Fibroblast of lung (primary cell): ENCODE data around the gene CCDC181. TPM values are rescaled to one million over a fixed set of nuclear protein-coding genes. Genes with fewer than 3 reads are reported as not detected.

ENCODE experiments used
- DNase-seq, 2 donors: peaks; one replicate each; pipeline versions ENCODE4 v3.0.0 to v3.0.0-alpha.2; 2010; ENCODE audit warnings: low read depth in 2 of 2
- H2AFZ ChIP-seq: 2 replicates; pipeline ENCODE4 v1.5.1; 2012; ENCODE audit warnings: low read length, control low read depth, inconsistent platforms
- H3K27ac ChIP-seq: 2 replicates; pipeline ENCODE4 v1.5.1; 2011; ENCODE audit warnings: low read length, control low read depth; ENCODE audit not compliant: insufficient read depth
- H3K27me3 ChIP-seq: 2 replicates; pipeline ENCODE4 v1.5.1; 2011; ENCODE audit warnings: mild to moderate bottlenecking, low read length; ENCODE audit not compliant: control insufficient read depth, insufficient read depth
- H3K36me3 ChIP-seq: 2 replicates; pipeline ENCODE4 v1.5.1; 2011; ENCODE audit warnings: low read length; ENCODE audit not compliant: control insufficient read depth, insufficient read depth
- H3K4me1 ChIP-seq: 2 replicates; pipeline ENCODE4 v1.5.1; 2011; ENCODE audit warnings: low read length; ENCODE audit not compliant: control insufficient read depth, insufficient read depth; ENCODE audit errors: extremely low read depth
- H3K4me2 ChIP-seq: 2 replicates; pipeline ENCODE4 v1.5.1; 2011; ENCODE audit warnings: low read length, control low read depth; ENCODE audit not compliant: insufficient read depth; ENCODE audit errors: extremely low read depth
- H3K4me3 ChIP-seq, 4 experiments: fragments of 200-600 bp in 1 of 4; sonication (generic) in 1 of 4; replicated peaks in 1 of 4; 2 replicates each; pipeline ENCODE4 v1.5.1; 2011 to 2016; ENCODE audit warnings: low read length in 4 of 4, low read depth in 3 of 4, mild to moderate bottlenecking in 3 of 4, control low read depth in 2 of 4, inconsistent platforms in 1 of 4, mixed read lengths in 1 of 4; ENCODE audit not compliant: insufficient read depth in 1 of 4; ENCODE audit errors: control extremely low read depth in 1 of 4
- H3K79me2 ChIP-seq: 2 replicates; pipeline ENCODE4 v1.5.1; 2012; ENCODE audit warnings: mild to moderate bottlenecking, low read length, inconsistent platforms; ENCODE audit not compliant: control insufficient read depth, insufficient read depth
- H3K9ac ChIP-seq: 2 replicates; pipeline ENCODE4 v1.5.1; 2011; ENCODE audit warnings: mild to moderate bottlenecking, low read length, control low read depth; ENCODE audit not compliant: insufficient read depth
- H3K9me3 ChIP-seq: 2 replicates; pipeline ENCODE4 v1.5.1; 2012; ENCODE audit warnings: low read depth, low read length; ENCODE audit not compliant: control insufficient read depth, insufficient read depth
- H4K20me1 ChIP-seq: 2 replicates; pipeline ENCODE4 v1.5.1; 2011; ENCODE audit warnings: low read length; ENCODE audit not compliant: control insufficient read depth, insufficient read depth; ENCODE audit errors: extremely low read depth
- EZH2 ChIP-seq: IDR thresholded peaks from 2 replicates; pipeline ENCODE4 v1.5.1; 2012; ENCODE audit warnings: low read length, control low read depth, mild to moderate bottlenecking; ENCODE audit errors: missing control alignments
- polyA plus RNA-seq, 2 donors: library from polyadenylated mRNA; depleted of rRNA in 1 of 2; stranded (reverse) in 1 of 2; unstranded in 1 of 2; fragments of >200 nt; gene quantifications; 2 replicates each; pipeline ENCODE4 v1.2.1, GENCODE V29; 2011 to 2012; ENCODE audit warnings: missing spikeins in 1 of 2
- total RNA-seq: library from RNA; depleted of rRNA; stranded (reverse); fragments of >200 nt; gene quantifications from 2 replicates; pipeline ENCODE4 v1.2.1, GENCODE V29; 2014
- TF ChIP-seq, protein P1 (sequence below), 2 donors: IDR thresholded peaks in 1 of 2; conservative IDR thresholded peaks in 1 of 2; 1 replicate in 1 of 2; 2 replicates in 1 of 2; pipeline ENCODE4 v1.5.1; 2011 to 2012; ENCODE audit warnings: low read length in 2 of 2, control low read depth in 1 of 2, inconsistent platforms in 1 of 2, low read depth in 1 of 2, mild to moderate bottlenecking in 1 of 2

CCDC181 gene
- total and polyA plus RNA-seq, 2 donors (not counting 1 experiment from before 2014, with no cell fraction given), result 0.40 to 0.66 TPM

DNA sequence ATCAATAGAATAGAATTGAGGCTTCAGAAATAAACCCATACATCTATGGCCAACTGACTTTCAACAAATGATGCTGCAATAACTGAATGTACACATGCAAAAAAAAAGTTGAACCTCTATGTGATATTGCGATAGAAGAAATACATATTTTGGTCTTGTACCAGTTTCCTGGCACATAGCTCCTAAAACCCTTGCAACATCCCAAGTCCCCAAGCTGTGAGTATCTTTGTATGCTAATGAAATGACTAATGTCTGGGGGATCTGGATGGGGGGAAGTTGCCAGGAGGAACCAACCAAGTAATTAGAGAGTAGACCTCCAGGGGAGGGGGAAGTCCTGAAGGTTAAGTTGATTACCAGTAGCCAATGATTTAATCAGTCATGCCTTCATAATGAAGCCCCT, 34.9 kb downstream of the CCDC181 start:
- Histone ChIP-seq H4K20me1 (no peaks in the 10 kb centered on the region), H3K36me3 (peaks cover 10% of the 10 kb centered on the region), H3K9me3 (no peaks in the 10 kb centered on the region), H2AFZ (no peak overlapping the region), H3K27ac (no peak overlapping the region), H3K4me1 (no peaks in the 10 kb centered on the region), H3K9ac (no peak overlapping the region), H3K4me3 (no peak overlapping the region), H3K4me2 (no peak overlapping the region), H3K27me3 (no peaks in the 10 kb centered on the region), H3K79me2 (no peaks in the 10 kb centered on the region)
- no peak for DNase-seq
- no peak for TF ChIP-seq EZH2
- TF ChIP-seq, protein P1, sequence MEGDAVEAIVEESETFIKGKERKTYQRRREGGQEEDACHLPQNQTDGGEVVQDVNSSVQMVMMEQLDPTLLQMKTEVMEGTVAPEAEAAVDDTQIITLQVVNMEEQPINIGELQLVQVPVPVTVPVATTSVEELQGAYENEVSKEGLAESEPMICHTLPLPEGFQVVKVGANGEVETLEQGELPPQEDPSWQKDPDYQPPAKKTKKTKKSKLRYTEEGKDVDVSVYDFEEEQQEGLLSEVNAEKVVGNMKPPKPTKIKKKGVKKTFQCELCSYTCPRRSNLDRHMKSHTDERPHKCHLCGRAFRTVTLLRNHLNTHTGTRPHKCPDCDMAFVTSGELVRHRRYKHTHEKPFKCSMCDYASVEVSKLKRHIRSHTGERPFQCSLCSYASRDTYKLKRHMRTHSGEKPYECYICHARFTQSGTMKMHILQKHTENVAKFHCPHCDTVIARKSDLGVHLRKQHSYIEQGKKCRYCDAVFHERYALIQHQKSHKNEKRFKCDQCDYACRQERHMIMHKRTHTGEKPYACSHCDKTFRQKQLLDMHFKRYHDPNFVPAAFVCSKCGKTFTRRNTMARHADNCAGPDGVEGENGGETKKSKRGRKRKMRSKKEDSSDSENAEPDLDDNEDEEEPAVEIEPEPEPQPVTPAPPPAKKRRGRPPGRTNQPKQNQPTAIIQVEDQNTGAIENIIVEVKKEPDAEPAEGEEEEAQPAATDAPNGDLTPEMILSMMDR (conservative IDR thresholded peaks at IDR 0.05 in 1 of 2, IDR thresholded peaks at IDR 0.05 in 1 of 2; ENCODE audit: low read depth in 1 of 2, low read length in 2 of 2), result no peak

DNA sequence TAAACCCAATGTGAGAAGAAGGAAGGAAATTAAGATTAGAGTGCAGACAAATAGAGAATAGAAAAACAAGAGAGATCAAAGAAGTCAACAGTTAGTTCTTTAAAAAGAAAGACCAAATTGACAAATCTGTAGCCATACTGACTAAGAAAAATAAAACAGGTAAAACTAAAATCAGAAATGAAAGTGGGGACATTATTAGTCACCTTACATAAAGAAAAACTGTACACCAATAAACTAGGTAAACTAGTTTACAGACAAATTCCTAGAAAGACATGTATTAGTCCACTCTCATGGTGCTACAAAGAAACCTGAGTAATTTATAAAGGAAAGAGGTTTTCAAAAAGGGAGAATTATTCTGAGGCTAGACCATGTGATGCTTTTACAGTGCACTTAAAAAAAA, 37.0 kb downstream of the CCDC181 start:
- Histone ChIP-seq H3K4me3 (no peak overlapping the region), H3K9ac (no peak overlapping the region), H3K79me2 (no peaks in the 10 kb centered on the region), H3K27ac (no peak overlapping the region), H3K9me3 (no peaks in the 10 kb centered on the region), H4K20me1 (no peaks in the 10 kb centered on the region), H2AFZ (no peak overlapping the region), H3K36me3 (peaks cover 10% of the 10 kb centered on the region), H3K4me2 (no peak overlapping the region), H3K27me3 (no peaks in the 10 kb centered on the region), H3K4me1 (no peaks in the 10 kb centered on the region)
- DNase-seq, result no peak
- TF ChIP-seq EZH2, result no peak
- TF ChIP-seq, protein P1 (conservative IDR thresholded peaks at IDR 0.05 in 1 of 2, IDR thresholded peaks at IDR 0.05 in 1 of 2; ENCODE audit: low read depth in 1 of 2, low read length in 2 of 2), result no peak

DNA sequence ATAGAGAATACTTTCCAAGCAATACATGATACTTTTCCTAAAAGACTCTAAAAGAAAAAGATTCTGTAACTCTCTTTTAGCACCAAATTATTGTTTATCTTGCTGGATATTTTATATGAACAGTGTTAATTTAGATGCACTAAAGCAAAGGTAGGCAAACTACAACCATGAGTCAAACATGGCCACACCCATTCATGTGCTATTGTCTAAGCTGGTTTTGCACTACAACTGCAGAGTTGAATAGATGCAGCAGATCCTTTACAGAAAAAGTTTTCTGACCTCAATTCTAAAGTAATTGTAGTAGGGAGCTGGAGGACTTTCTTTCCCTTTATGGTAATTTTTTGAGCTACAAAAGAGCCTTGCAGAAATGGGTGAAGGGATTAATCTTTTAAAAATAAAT, 39.9 kb downstream of the CCDC181 start:
- Histone ChIP-seq H3K79me2 (no peaks in the 10 kb centered on the region), H2AFZ (no peak overlapping the region), H3K9ac (no peak overlapping the region), H3K36me3 (peaks cover 13% of the 10 kb centered on the region), H3K4me2 (no peak overlapping the region), H3K4me1 (no peaks in the 10 kb centered on the region), H3K4me3 (no peak overlapping the region), H3K27ac (no peak overlapping the region), H4K20me1 (no peaks in the 10 kb centered on the region), H3K27me3 (no peaks in the 10 kb centered on the region), H3K9me3 (no peaks in the 10 kb centered on the region)
- no peak for DNase-seq
- TF ChIP-seq EZH2, result no peak
- TF ChIP-seq, protein P1 (conservative IDR thresholded peaks at IDR 0.05 in 1 of 2, IDR thresholded peaks at IDR 0.05 in 1 of 2; ENCODE audit: low read depth in 1 of 2, low read length in 2 of 2), result no peak
